NCI-H446 treated with DMSO at 0.1 percent for 48 hours (cell line): Measurements from ENCODE around the gene OR52B6.
"Not testable (repeated sequence)": the region's sequence is repeated elsewhere in the genome, so short reads cannot be mapped to it uniquely, and the experiment has no call there.

Source experiments
- DNase-seq: peaks from one replicate; lab custom pipeline; 2025; lab: John Stamatoyannopoulos, UW

Gene OR52B6, protein sequence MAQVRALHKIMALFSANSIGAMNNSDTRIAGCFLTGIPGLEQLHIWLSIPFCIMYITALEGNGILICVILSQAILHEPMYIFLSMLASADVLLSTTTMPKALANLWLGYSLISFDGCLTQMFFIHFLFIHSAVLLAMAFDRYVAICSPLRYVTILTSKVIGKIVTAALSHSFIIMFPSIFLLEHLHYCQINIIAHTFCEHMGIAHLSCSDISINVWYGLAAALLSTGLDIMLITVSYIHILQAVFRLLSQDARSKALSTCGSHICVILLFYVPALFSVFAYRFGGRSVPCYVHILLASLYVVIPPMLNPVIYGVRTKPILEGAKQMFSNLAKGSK

DNA sequence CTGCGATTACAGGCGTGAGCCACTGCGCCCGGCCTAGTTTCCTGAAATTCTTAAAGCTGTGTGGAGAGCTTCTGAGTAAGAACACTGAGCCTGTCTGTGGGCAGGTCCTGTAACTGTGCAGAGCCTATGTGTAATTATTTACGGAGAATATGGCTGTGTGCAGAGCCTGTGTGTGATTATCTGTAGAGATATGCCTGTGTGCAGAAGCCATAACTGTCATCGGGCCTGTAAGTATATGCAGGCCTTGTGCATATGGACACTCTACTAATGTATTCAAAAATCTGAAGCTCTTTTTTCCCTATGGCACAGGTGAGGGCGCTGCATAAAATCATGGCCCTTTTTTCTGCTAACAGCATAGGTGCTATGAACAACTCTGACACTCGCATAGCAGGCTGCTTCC is at the start of gene OR52B6:
Gene OR52B6 (plus strand): TSS at position 301 of the 400 bp plus-strand sequence. CDS start 0 bp downstream, at position 301.
- no peak for DNase-seq

DNA sequence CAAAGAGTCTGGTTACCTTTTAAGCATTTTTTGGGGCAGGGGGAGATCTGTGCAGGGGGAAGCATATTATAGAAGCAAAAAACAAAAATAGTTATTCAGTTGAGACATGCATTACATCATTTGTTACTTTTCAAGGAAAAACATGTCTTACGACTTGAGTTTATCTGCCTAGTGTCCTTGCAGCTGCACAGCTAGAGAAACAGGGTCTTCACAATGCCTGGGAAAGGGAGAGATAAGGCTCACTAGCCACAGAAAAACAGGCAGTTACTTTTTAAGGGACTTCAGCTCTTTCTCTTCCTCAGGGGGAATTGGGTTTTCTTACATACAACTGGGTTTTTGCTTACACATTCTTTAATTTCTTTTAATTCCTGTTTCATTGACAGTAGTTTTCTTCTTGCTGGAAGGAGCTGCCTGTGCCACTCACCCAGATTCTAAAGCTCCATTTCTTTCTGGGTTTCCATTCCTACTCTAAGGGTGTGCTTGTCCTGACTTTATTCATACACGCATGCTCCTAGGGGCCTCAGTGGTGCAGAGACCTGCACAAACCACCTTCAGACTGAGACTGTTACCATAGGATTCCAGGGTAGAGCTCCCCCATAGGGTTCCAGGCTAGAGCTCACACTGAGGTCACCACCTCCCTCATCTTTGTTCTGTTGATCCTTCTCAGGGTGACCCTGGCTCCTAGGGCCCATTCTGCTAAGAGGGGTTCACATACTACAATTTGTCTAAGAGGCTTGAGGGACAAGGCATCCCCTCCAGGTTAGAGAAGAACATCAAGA is 49.4 kb upstream of the OR52B6 start:
- DNase-seq = no peak

DNA sequence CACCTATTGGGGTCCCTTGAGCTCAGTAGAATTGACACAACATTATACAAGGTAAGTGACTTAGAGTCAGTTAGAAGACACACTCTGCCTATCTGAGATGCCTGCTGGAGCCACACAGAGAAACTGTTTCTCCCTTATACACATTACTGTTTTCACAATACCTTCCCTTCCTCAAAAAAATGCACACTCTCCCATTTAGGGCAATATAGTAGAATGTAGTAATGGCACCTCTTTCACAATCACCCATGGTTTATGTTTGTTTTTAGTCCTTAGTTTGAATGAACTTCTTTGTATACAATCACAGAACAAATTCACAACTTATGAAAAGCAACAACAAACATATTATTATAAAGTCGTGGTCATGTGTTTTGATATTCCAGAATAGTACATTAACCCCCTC is 46.6 kb upstream of the OR52B6 start:
- DNase-seq = no peak

DNA sequence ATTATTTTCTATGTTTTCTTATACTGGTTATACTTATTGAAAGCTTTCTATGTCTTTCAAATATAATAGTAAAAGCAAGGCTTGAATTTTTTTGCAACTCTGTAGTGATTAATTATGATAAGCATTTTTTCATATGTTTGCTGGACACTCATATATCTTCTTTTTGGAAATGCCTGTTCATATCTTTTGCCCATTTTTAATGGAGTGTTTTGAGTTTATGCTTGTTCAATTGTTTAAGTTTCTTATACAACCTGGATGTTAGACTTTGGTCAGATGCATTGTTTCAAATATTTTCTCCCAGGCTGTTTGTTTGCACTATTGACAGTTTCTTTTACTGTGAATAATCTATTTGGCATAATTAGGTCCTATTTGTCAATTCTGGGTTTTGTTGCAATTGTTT is 44.2 kb upstream of the OR52B6 start:
- no peak for DNase-seq

DNA sequence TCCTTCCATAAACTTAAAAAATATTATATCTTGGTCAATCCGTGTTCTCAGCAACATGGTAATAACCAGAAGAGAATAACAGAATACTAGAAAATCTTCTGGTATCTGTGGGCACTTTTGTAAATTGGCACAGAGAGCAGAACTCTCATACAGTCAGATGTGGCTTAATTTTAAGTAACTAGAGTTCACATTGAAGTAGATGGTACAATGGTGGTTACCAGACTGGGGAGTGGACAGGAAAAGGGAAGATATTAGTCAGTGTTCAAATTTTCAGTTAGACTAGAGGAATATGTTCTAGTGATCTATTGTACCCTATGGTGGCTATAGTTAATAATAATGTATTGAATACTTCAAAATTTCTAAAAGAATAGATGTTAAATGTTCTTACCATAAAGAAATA is 39.2 kb upstream of the OR52B6 start:
- no peak for DNase-seq

DNA sequence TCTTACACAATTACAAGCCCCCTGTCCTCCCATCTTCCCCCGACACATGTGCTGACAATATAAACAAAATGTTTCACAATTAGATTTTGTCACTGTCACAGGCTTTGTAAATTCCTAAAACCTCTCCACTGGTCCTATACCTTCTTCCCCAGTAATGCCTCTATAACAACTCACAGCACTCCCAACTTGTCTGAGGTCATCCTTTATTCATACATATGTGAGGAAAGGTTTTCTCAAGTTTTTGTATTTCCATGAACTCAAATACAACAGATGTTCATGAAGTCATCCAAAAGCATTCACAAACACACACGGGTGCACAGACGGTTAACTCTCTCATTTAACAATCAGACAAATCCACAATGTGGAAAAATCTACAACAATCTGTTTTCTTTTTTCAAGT is 34.2 kb upstream of the OR52B6 start:
- DNase-seq = no peak

DNA sequence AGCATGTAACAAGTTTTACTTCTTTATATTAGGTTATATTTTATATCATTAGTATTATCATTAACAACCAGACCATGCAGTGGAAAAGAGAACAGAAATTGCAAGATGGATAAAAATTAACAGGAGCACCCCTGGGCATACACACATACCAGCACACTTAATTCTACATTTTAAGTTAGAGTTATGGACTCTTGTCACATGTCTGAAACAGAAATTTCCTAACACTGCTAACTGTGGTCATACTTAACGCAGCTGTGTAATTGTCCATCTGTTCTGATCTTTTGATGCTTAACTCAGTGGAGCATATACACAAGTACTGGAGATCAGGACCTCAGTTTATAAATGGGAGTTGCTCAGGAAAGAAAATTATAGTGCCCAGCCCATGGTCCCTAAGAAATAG is 32.7 kb upstream of the OR52B6 start:
- DNase-seq = no peak

DNA sequence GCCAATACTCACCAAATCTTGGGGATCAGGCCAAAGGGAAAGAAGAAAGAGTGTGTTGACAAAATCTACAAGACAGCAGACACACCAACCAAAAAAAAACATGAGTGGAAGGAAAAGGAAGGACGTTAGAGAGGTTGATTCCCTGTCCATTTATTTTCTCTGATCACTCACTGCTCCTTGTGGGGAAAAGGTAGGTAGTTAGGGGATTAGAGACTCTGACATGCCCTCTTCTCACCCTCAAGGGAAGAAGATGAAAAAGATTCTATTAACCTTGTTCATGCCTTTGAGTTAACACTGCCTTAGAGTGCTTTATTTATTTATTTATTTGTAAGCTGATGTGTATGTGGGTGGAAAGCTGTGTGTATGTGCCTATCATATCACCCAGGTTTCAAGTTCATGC is 32.2 kb upstream of the OR52B6 start, which contains the start of gene OR52H1:
Gene OR52H1 (minus strand): TSS at position 101 of the 400 bp plus-strand sequence. CDS start 3,035 bp downstream, outside the sequence.
- no peak for DNase-seq

DNA sequence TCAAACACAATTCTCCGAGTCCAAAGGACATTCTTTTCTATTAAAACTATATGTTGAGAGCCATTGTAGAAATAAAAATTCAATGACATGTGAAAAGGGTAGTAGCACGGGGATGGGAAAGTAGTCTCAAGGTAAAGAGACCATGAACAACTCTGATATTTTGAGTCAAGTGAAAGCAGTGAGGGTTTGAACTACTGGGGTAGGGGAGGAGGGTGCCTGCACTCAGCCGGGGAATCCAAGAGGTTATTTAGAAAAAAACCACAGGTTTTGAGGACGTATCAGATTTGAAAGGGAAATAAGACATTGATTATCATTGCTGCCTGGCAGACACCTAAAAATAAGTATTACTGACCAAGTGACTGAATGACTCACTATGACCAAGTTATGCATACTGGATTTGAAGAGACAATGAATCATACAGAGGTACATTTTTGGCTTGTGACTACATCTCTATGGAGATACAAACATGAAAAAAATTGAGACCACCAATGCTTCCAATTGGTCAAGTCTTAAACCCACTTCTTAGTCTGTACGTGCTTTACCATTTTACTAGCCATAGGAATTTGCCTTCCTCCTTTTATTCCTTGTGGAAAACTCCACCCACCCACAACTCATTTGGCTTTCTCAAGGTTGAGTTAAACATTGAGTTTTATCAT is 30.1 kb upstream of the OR52B6 start:
- no peak for DNase-seq

DNA sequence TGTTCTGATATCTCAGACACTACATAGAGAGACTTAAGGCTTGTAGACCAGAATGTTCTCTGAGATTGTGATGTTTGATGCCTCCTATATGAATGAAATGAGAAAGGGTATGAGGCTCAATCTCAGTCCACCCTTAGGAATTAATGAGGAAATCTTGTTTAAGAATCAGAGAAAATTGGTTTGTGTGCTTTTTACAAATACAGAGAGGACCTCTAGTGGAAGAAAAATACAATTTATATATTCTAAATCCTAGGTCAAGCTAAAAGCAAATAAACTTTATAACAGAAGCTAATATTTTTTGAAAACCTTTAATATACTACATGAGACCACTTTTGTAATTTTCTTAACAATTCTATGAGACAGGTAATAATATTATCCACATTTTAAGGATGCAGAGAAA is 27.3 kb upstream of the OR52B6 start:
- DNase-seq = no peak

DNA sequence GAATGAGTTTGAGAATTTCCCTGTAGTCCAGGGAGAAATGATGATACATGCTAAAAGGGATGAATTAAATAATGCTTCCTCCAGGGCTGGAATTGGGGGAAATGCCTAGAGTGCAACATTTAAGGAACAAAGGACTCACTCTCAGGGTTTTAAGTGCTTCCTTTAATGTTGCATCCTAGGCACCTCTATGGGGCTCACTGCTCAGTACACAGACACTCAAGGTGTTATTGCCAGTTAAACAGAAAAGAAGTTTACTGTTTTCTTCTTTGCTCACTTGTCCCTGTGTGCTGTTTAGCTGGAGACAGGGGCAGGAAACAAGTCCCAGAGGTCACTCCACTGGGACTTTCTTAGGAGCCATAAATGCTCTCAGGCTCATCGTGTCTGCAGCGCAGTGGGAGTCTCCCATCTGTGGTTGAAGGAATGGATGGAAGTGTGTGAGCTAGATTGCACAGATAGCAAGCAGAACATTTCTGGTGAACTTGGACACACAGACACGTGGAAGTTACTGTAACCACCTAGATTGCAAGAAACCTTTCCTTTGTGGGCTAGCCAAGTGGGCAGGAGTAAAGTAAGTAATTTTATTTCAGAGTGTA is 24.0 kb upstream of the OR52B6 start:
- no peak for DNase-seq

DNA sequence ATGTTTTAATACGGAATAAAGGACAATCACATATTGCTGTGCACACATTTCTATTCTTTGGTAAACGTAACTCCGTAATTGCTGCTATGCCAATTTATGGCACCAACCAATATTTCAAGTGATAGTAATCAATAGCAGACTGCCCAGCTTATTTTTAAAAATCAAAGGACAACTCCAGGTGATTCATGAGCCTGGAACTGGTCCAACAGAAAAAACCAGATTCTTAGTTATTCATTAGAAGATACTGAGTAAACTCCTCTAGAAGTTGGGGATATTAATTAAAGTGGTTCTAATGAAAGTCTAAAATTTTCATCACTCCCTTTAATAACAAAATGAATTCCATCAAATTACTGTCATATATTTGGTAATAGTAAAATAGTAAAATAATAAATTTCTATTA is 22.9 kb upstream of the OR52B6 start:
- DNase-seq = no peak

DNA sequence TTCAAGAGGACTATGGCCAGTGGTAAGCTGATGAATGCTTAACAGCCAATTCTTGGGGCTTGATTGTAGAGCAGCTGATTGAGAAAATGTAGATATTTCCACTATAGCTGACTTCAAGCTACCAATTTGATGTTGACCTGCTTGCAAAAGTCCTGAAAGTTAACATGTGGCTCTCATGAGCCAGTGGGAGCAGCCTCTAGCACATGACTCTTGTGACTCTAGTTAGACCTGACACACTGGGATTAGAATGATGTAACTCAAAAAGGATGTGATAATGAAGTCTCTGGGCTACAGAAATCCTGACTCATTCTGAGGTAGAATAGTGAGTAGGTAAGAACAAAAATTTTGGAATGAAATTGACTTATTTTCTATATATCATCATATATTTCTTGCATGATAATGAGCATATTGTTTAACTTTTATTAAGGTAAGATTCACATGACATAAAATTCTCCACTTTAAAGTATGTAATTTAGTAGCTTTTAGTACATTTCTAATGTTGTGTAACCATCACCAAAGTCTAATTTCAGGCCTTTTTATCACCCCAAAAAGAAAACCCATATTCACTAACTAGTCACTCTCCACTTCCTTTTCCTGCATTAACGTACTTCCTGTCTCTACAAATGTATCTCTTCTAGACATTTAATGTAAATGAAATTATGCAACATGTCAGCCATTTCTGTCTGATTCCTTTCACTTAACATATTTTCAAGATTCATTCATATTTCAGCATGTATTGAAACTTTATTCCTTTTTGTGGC is 16.2 kb upstream of the OR52B6 start:
- DNase-seq = no peak

DNA sequence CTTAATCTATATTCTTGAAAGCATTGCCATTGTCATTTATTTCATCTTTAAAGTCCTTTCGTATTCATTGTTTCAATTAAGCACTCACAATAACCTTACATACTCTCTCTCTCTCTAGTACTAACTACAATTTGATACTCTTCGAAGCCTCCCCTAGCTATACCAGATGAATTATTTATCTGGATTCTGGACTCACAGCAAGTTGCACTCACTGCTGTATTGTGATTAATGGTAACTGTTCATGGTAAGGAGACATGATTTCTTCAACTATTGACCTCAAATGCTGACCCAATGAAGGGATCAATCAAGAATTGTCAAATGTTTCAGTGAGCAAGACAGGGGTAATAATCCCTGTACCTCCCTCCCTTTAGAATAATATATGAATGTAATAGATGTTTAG is 6.0 kb upstream of the OR52B6 start:
- no peak for DNase-seq

DNA sequence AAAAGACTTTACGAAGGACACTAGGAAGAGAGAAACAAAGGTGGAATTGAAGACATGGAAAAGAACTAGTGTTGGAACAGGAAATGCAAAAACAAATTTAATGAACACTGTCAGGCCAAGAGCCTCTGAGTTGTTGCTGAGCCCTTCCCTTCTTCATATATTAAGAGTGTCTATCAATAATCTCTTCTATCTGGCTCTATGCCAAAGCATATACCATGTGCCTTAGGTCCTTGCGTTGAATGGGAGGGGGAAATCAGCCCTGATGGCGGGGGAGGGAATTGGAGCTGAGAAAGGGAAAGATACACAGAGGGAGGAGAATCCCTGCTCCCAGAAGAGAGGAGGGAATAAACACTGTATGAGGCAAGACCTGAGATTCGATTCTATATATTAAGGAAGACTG is 5.5 kb upstream of the OR52B6 start:
- no peak for DNase-seq

DNA sequence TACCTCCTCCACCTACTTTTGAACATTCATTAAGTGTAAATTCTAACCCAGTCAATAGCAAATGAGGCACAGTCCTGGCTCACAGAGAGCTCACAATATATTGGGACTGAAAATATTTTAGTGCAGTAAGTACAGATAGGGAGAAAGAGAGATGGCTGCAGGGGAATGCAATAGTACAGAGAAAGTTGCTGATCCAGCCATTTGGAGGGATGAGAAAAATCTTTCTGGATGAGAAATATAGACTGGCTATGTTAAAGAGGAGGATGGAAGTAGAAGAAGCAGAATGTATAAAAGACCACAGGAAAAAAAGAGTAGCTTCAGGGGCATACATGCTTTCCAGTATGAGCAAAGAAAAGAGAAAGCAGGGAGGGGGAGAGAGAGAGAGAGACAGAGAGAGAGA is 3.6 kb upstream of the OR52B6 start:
- no peak for DNase-seq

DNA sequence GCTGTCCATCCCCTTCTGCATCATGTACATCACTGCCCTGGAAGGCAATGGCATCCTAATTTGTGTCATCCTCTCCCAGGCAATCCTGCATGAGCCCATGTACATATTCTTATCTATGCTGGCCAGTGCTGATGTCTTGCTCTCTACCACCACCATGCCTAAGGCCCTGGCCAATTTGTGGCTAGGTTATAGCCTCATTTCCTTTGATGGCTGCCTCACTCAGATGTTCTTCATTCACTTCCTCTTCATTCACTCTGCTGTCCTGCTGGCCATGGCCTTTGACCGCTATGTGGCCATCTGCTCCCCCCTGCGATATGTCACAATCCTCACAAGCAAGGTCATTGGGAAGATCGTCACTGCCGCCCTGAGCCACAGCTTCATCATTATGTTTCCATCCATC is 337 bp downstream of the OR52B6 start:
- DNase-seq = no peak

DNA sequence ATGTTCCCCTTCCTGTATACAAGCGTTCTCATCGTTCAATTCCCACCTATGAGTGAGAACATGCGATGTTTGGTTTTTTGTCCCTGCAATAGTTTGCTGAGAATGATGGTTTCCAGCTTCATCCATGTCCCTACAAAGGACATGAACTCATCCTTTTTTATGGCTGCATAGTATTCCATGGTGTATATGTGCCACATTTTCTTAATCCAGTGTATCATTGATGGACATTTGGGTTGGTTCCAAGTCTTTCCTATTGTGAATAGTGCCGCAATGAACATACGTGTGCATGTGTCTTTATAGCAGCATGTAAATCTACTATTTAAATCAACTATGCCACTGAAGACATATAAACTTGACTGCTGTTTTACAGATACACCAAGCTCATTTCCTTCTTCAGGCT is 3.8 kb downstream of the OR52B6 start:
- not testable (repeated sequence) for DNase-seq

DNA sequence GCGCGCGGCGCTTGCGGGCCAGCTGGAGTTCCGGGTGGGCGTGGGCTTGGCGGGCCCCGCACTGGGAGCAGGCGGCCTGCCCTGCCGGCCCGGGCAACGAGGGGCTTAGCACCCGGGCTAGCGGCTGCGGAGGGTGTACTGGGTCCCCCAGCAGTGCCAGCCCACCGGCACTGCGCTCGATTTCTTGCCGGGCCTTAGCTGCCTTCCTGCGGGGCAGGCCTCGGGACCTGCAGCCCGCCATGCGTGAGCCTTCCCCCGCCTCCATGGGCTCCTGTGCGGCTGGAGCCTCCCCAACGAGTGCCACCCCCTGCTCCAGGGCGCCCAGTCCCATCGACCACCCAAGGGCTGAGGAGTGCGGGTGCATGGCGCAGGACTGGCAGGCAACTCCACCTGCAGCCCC is 9.2 kb downstream of the OR52B6 start:
- not testable (repeated sequence) for DNase-seq

DNA sequence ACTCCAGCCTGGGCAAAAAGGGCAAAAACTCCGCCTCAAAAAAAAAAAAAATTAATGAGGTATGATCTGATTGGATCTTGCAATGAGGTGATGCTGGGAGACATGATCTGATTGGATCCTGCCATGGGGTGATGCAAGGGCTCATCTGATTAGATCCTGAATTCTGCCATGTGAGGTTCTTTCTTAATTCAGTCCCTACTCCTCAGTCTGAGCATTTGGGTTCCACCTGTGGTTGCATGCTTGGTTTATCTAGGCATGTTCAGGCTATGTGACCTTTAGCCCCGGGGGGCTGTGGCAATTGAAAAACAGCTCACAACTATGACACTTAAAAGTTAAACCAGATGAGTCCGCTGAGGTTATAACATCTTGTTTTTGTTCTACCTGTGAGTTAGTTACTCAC is 10.9 kb downstream of the OR52B6 start:
- no peak for DNase-seq

DNA sequence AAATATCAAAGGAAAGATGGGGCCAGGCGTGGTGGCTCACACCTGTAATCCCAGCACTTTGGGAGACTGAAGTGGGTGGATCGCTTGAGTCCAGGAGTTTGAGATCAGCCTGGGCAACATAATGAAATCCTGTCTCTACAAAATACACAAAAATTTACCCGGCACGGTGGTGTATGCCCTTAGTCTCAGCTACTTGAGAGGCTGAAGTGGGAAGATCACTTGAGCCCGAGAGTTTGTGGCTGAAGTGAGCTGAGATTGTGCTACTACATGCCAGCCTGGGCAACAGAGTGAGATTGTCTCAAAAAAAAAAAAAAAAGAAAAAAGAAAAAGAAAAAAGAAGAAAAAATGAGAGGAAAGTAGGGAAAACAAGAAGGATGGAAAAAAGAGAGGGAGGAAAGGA is 11.9 kb downstream of the OR52B6 start:
- no peak for DNase-seq

DNA sequence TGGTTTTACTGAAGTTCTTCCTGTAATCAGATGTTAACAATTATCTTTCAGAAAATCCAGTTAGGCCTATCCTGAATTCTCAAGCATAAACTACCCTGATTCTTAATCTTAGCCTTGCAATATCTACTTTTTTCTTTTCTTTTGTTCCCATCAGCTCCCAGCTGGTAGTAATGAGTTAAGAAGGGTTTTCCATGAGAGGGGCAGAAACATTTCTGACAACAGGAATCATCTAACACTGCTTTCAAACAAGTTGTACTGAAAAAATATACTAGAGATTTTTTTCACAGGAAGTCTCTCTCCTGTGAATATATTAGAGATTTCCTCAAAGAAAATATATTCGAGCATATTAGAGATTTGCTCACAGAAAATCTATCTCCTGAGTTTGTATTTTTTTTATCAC is 12.5 kb downstream of the OR52B6 start:
- no peak for DNase-seq
